Activated CD8-positive, alpha-beta T cell treated with anti-CD3 and anti-CD28 coated beads for 36 hours (primary cell): ENCODE results near the gene APCDD1. TPM values are rescaled to one million over a fixed set of nuclear protein-coding genes. Genes with fewer than 3 reads are reported as not detected.

Experiments used
- ATAC-seq: fragments of 200-7000 bp; cut with Tn5 transposase; one replicate; pipeline ENCODE4 v1.10.0; 2021; ENCODE audit warnings: mild to moderate bottlenecking, moderate library complexity
- CTCF ChIA-PET: fragments of 350-600 bp; sonication (Branson Sonifier 250); formaldehyde crosslinking; loops from one replicate; lab custom pipeline; 2021; ENCODE audit warnings: antibody characterized with exemption; lab: Charles Lee
- POLR2A ChIA-PET: fragments of 350-600 bp; sonication (Branson Sonifier 250); formaldehyde crosslinking; loops from one replicate; lab custom pipeline; 2021; ENCODE audit warnings: antibody characterized with exemption; lab: Charles Lee
- DNase-seq: peaks from one replicate; pipeline ENCODE4 v3.0.0-alpha.2; 2020
- H3K27ac Mint-ChIP-seq: one replicate; pipeline ENCODE4 v1.8.0; 2021; ENCODE audit warnings: mild to moderate bottlenecking, mixed read lengths
- H3K27me3 Mint-ChIP-seq: one replicate; pipeline ENCODE4 v1.8.0; 2021; ENCODE audit warnings: mixed read lengths
- H3K36me3 Mint-ChIP-seq: one replicate; pipeline ENCODE4 v1.8.0; 2021; ENCODE audit warnings: low read depth, mixed read lengths
- H3K4me1 Mint-ChIP-seq: one replicate; pipeline ENCODE4 v1.8.0; 2021; ENCODE audit warnings: low read depth, mixed read lengths
- H3K4me3 Mint-ChIP-seq: one replicate; pipeline ENCODE4 v1.8.0; 2021; ENCODE audit warnings: mild to moderate bottlenecking, moderate library complexity, mixed read lengths
- H3K9me3 Mint-ChIP-seq: one replicate; pipeline ENCODE4 v1.8.0; 2021; ENCODE audit warnings: mixed read lengths
- CTCF ChIP-seq: fragments of 200-600 bp; IDR thresholded peaks from one replicate; pipeline ENCODE4 v1.8.0; 2022; ENCODE audit warnings: antibody characterized with exemption, mild to moderate bottlenecking
- intact Hi-C: fragments of 100-400 bp; cut with micrococcal nuclease; formaldehyde crosslinking; loops from one replicate; pipeline ENCODE4 v1.10.0; 2022
- total RNA-seq, 2 experiments: library from RNA; stranded (reverse); gene quantifications; one replicate each; pipeline ENCODE4 v1.2.3, GENCODE V29; 2021

APCDD1 gene
- total RNA-seq, 2 experiments from 2014 or later, result not detected

- no peak overlapping the region for H3K4me3 Mint-ChIP-seq
- peaks cover 22% of the 10 kb centered on the region for H3K27me3 Mint-ChIP-seq
- DNase-seq (peak; percentile 78), ATAC-seq (peak; percentile 88)
- no peak overlapping the region for H3K27ac Mint-ChIP-seq
- peaks cover 18% of the 10 kb centered on the region for H3K4me1 Mint-ChIP-seq
- intact Hi-C loops, result loop anchor here (2.0 kb wide), 1 partner anchor 549 kb away; no protein-coding TSS in a partner anchor
- POLR2A ChIA-PET, result no interaction called here
- no peaks in the 10 kb centered on the region for H3K36me3 Mint-ChIP-seq
- TF ChIP-seq CTCF, result peak; percentile 62
- CTCF ChIA-PET, result interaction anchor here (0.7 to 4.2 kb wide), 13 partner anchors 9 to 846 kb away, joined by 3 to 19 read pairs (median 4); no protein-coding TSS in a partner anchor
- H3K9me3 Mint-ChIP-seq, result no peaks in the 10 kb centered on the region
Observed at GRCh38 chr18:10519999-10520935, 65.8 kb downstream of the APCDD1 start.

GRCh38 chr18:10521566-10521965 is 67.1 kb downstream of the APCDD1 start:
- ATAC-seq (no peak), DNase-seq (no peak)
- H3K27ac Mint-ChIP-seq, result no peak overlapping the region
- intact Hi-C loops, result loop anchor here (2.0 kb wide), 1 partner anchor 551 kb away; no protein-coding TSS in a partner anchor
- no peak for TF ChIP-seq CTCF
- CTCF ChIA-PET, result interaction anchor here (1.2 kb wide), 1 partner anchor 39 kb away, joined by 5 read pairs; no protein-coding TSS in a partner anchor
- peaks cover 20% of the 10 kb centered on the region for H3K27me3 Mint-ChIP-seq
- no peaks in the 10 kb centered on the region for H3K9me3 Mint-ChIP-seq
- POLR2A ChIA-PET, result interaction anchor here (0.9 kb wide), 1 partner anchor 18 kb away, joined by 3 read pairs; no protein-coding TSS in a partner anchor
- H3K36me3 Mint-ChIP-seq, result no peaks in the 10 kb centered on the region
- no peak overlapping the region for H3K4me3 Mint-ChIP-seq
- H3K4me1 Mint-ChIP-seq, result peaks cover 22% of the 10 kb centered on the region

GRCh38 chr18:10522574-10522973 is 68.1 kb downstream of the APCDD1 start:
- H3K4me3 Mint-ChIP-seq, result no peak overlapping the region
- ATAC-seq (no peak), DNase-seq (no peak)
- TF ChIP-seq CTCF, result no peak
- H3K9me3 Mint-ChIP-seq, result no peaks in the 10 kb centered on the region
- no peak overlapping the region for H3K27ac Mint-ChIP-seq
- no peaks in the 10 kb centered on the region for H3K36me3 Mint-ChIP-seq
- CTCF ChIA-PET, result interaction anchor here (0.9 to 1.2 kb wide), 2 partner anchors 10 to 38 kb away, joined by 3 to 5 read pairs; no protein-coding TSS in a partner anchor
- intact Hi-C loops, result no loop called here
- H3K27me3 Mint-ChIP-seq, result peaks cover 19% of the 10 kb centered on the region
- POLR2A ChIA-PET, result interaction anchor here (0.9 kb wide), 1 partner anchor 19 kb away, joined by 3 read pairs; no protein-coding TSS in a partner anchor
- H3K4me1 Mint-ChIP-seq, result peaks cover 28% of the 10 kb centered on the region

- Mint-ChIP-seq H3K27ac (no peak overlapping the region), H3K27me3 (peaks cover 15% of the 10 kb centered on the region), H3K4me3 (no peak overlapping the region), H3K9me3 (no peaks in the 10 kb centered on the region), H3K4me1 (peaks cover 35% of the 10 kb centered on the region), H3K36me3 (no peaks in the 10 kb centered on the region)
- intact Hi-C loops, result no loop called here
- DNase-seq (no peak), ATAC-seq (no peak)
- ChIA-PET POLR2A (no interaction called here), CTCF (no interaction called here)
- TF ChIP-seq CTCF, result no peak
Observed at GRCh38 chr18:10523544-10523943, 69.1 kb downstream of the APCDD1 start.
